ENCODE measurements around the gene FAM24B.
"Not testable (repeated sequence)": the region's sequence is repeated elsewhere in the genome, so short reads cannot be mapped to it uniquely, and the experiment has no call there.

FAM24B gene

DNA sequence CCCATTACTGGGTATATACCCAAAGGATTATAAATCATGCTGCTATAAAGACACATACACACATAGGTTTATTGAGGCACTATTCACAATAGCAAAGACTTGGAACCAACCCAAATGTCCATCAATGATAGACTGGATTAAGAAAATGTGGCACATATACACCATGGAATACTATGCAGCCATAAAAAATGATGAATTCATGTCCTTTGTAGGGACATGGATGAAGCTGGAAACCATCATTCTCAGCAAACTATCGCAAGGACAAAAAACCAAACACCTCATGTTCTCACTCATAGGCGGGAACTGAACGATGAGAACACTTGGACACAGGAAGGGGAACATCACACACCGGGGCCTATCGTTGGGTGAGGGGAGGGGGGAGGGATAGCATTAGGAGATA lies 21.3 kb downstream of the FAM24B start:
- not testable (repeated sequence) for DNase-seq (ENCODE audit: low spot score)

GRCh38 chr10:122856902-122857301 lies 22.5 kb downstream of the FAM24B start:
- DNase-seq (ENCODE audit: low spot score), result no peak

- DNase-seq (ENCODE audit: low spot score), result no peak
Measured at GRCh38 chr10:122855745-122856144, 23.6 kb downstream of the FAM24B start.

- DNase-seq (ENCODE audit: low spot score), result no peak
Measured at GRCh38 chr10:122854648-122855047, 24.7 kb downstream of the FAM24B start.

DNA sequence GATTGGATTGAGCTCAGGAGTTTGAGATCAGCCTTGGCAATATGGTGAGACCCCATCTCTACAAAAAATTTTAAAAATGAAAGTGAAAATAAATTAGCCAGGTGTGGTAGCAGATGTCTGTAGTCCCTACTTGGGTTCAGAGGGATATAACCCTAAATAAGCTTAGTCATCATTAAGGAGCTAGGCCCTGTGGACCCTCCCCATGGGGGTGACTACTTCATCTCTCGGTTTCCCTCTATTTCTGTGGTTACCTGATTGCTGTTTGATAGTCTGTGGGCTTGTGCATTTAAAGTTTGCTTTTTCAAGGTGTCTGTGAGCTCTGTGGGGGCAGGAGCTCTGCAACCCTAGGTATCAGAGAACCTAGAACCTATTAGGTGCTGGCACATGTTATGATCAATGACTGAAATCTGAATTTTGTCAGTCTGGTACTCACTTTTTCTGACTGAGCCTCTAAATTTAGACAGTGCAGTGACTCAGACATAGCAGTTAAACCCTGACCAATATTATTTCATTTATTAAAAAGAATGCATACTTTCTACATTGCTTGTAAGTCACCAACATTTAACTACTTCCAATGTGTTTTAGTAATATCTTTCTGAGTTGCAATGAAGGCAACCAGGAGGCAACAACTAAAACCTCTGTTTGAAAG lies 25.6 kb downstream of the FAM24B start:
- DNase-seq (ENCODE audit: low spot score), result no peak

- no peak for DNase-seq (ENCODE audit: low spot score)
Measured at GRCh38 chr10:122852261-122852660, 27.1 kb downstream of the FAM24B start.

DNA sequence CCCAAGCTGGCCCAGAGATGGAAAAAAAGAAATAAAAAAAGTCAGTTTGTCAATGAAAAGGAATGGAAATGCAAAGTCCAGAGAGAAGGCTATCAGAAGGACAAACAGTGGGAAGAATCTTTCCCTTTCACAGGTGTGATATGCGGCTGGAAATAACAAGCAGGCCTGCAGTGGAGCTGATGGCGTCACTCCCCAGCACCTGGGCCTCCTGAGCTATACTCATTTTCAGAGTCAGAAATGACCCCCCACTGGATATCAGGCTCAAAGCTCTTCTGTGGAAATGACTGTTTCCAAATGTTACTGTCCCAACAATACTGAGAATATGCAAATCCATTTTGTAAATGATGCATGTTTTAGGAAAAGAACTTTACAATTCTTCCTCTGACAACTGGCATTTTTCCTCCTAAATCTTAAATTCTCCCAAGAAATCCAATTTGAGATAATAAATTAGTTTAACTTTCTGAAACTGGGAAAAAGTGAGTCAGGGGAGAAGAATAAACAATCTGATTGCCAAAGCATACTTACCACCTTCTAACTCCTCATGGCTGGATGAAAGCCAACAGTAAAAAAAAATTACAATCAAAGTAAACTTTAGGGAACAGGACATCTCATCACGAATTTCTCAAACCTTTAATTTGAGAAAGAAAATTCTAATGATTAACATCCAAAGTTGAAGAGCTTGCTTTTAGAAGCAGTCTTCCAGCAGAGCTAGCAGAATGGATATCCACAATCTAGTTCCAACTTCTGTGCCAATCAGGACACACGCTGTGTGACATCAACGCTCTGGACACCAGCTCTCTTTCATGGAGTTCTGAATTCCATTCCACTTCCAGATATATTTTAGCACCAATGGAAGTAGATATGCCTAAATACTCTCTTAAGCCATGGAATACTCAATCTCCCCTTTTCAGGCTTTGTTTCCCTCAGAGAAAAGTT lies 28.4 kb downstream of the FAM24B start:
- DNase-seq (ENCODE audit: low spot score), result no peak

DNA sequence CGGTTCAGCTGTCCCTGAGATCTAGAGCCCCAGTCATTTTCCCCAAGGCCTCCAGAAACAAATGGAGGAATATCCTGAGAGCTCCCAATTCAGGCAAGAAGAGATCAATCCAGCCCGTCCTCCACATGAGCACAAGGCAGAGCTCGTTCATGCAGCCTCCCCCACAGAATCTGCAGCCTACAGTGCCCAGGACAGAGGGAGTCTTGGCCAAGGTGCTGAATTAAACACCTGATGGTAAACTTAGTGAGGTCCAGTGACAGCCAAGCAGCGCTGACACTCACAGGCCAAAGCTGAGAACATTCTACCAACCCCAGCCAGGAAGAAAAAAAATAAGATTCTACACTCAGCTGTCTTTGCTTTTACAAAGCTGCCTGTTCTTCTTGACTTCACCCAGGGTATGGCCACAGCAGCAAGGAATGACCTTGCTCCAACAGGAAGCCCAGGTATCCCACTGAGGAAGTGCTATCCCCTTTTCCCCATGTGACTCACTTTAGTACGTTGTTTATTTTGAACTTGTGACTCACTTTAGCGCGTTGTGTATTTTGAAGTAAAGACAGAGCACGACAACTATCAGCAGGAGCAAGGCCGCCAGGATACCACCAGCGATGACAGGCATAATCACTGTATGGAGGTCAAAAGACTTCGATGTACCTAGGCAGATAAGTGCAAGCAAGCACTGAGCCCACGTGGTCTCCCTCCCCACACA lies 29.3 kb downstream of the FAM24B start:
- DNase-seq (ENCODE audit: low spot score), result no peak

GRCh38 chr10:122849090-122849489 lies 30.3 kb downstream of the FAM24B start:
- DNase-seq (ENCODE audit: low spot score), result no peak

DNA sequence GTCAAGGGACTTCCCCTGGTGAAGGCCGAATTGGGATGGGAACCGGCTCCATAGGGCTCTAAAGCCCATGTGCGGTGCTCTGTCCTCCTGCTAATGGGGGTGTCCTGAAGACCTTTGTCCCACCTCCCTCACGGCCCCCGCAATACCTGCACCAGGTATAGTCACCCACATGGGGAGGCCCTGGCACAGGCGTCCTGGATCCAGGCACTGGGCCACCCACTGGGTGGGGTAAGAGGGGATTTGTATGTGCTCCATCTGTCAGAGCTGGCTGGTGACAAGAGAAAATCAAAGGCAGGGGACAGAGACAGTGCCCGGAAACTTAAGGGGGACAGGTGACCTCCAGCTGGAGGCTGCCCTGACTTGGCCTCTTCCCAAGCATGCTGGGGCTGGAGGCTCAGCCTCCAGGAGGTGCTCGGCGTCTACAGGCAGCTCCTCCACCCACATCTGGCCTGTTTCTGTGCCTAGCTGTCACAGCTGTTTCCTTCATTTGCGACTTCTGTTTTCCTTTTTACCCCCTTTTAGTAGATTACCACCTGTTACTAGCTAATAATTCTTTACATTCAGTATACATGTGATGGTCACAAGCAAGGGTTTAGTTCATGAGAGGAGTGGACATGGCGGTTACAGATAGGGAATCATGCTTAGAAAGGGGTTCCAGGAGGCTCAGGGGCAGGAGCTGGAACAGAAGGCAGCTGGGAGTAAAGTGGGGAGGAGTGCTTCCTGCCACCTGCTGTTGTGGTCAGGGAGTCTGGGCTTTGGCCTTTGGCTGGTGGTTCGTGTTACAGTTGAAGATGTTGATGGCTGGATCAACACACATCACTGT lies 31.4 kb downstream of the FAM24B start:
- DNase-seq (ENCODE audit: low spot score), result no peak

- no peak for DNase-seq (ENCODE audit: low spot score)
Measured at GRCh38 chr10:122845783-122846332, 33.5 kb downstream of the FAM24B start, which contains the start of gene CUZD1. TSS of gene CUZD1 (minus strand) at chr10:122845857. CDS start at chr10:122845843, 14 bp downstream.

GRCh38 chr10:122844146-122844545 lies 35.2 kb downstream of the FAM24B start:
- DNase-seq (ENCODE audit: low spot score), result no peak

DNA sequence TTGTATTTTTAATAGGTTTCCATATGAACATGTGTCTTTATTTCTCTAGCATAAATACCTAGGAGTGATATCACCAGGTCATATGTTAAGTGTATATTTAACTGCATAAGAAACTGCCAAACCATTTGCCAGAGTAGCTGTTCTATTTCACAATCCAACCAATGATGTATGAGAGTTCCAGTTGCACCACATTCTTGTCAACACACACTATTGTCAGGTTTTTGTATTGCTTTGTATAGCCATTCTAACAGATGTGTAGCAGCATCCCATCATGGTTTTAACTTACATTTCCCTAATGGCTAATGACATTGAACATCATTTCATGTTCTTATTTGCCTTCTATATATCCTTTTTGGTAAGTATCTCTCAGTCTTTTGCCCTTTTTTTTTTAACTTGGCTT lies 37.8 kb downstream of the FAM24B start:
- no peak for DNase-seq (ENCODE audit: low spot score)

- no peak for DNase-seq (ENCODE audit: low spot score)
Measured at GRCh38 chr10:122839505-122839904, 39.9 kb downstream of the FAM24B start.

DNA sequence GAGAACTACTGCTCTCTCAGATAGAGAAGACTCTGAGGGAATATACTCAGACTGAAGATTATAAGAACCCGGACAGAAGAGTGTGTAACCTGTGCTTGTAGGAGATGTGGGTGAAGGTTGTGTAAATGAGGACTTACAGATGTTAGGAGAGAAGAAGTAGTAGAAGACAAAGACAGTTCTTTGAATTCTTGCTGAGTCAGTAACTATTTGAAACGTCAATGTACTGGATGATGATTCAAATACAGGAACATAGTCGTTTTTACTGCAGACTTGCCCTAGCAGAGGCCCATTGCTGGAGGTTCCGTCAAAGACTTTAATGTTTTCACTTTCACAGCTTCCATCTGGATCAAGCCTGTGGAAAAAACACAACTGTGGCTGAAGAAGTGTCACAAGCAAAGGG lies 40.5 kb downstream of the FAM24B start:
- no peak for DNase-seq (ENCODE audit: low spot score)

- DNase-seq (ENCODE audit: low spot score), result no peak
Measured at GRCh38 chr10:122835908-122836307, 43.5 kb downstream of the FAM24B start.

DNA sequence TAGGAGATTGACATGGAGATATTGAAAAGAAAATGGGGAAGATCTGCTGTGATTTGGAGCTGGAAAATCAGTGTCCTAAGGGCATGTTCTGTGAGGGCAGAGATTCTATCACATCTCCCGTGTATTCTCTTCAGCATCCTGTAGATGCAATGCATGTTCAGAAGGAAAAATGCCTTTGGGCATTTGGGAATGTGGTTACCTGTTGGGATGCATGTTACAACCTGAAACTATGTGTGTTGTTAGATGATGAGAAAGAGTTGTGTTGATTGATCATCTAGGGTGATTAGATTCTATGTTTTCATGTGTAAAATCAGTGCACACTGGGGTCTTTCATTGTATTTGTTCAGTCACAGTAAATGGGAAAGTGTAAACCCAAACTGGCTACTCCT lies 48.4 kb downstream of the FAM24B start:
- DNase-seq (ENCODE audit: low spot score), result no peak

GRCh38 chr10:122830273-122830964 lies 49.0 kb downstream of the FAM24B start:
- DNase-seq (ENCODE audit: low spot score), result no peak

DNA sequence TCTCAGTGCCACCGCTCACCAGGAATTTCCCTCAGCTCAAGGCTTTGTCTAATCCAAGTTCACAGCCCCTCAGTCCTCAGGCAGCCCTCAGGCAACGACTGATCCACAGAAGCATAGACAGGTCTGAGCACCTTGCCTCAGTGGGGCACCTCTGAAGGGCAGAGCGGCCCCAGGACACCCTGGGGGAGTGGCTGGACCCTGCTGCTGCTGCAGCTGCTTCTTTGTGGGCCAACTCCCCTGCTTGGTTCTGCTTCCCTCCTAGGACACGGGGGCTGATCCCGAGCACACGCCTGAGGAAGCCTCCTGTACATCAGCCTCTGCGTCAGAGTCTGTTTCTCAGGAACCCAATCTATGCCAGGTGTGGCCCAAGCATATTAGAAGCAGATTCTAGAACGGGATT lies 49.9 kb downstream of the FAM24B start:
- no peak for DNase-seq (ENCODE audit: low spot score)

GRCh38 chr10:122828716-122829255 lies 50.6 kb downstream of the FAM24B start:
- no peak for DNase-seq (ENCODE audit: low spot score)

DNA sequence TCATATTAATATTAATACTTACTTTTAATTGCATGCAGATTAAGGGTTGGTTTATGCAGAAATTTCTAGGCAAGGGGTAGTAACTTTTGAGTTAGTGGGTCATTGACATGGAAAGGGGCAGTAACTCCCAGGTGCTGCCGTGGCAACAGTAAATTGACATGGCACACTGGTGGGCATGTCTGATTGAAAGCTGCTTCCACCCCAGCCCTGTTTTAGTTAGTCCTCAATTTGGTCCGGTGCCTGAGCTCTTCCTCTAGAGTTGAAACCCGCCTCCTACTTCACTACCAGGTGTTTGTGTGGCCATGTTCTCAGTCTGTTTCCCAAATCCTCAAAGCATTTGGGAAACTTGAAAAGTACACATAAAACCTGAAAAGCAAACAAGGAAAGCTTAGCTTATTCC lies 52.1 kb downstream of the FAM24B start:
- no peak for DNase-seq (ENCODE audit: low spot score)
